Peyer's patch (tissue), 4 donors: Measurements from ENCODE around the gene PIEZO1.

Experiments
- POLR2A ChIP-seq, 2 donors: fragments of 450-650 bp; IDR thresholded peaks; one replicate each; pipeline ENCODE4 v1.5.1; 2017; ENCODE audit warnings: antibody characterized with exemption in 2 of 2, mild to moderate bottlenecking in 2 of 2, moderate library complexity in 2 of 2
- TF ChIP-seq, protein P1 (sequence below), 6 experiments: fragments of 450-650 bp in 4 of 6; fragments of 200-600 bp in 2 of 6; sonication (generic) in 1 of 6; IDR thresholded peaks; one replicate each; pipeline ENCODE4 v1.5.1; 2017 to 2019; ENCODE audit warnings: antibody characterized with exemption in 6 of 6, mild to moderate bottlenecking in 3 of 6, moderate library complexity in 1 of 6

DNA sequence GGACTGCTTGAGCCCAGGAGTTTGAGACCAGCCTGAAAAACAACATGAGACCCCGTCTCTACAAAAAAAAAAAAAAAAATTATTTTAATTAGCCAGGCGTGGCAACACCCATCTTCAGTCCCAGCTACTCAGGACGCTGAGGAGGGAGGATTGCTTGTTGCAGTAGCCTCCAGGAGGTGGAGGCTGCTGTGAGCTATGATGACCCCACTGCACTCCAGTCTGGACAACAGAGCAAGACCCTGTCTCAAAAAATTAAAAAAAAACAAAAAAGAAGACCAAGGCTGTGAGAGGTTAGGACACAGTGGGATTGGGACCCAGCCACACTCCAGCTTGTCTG lies 97.4 kb downstream of the PIEZO1 start:
- TF ChIP-seq, protein P1, sequence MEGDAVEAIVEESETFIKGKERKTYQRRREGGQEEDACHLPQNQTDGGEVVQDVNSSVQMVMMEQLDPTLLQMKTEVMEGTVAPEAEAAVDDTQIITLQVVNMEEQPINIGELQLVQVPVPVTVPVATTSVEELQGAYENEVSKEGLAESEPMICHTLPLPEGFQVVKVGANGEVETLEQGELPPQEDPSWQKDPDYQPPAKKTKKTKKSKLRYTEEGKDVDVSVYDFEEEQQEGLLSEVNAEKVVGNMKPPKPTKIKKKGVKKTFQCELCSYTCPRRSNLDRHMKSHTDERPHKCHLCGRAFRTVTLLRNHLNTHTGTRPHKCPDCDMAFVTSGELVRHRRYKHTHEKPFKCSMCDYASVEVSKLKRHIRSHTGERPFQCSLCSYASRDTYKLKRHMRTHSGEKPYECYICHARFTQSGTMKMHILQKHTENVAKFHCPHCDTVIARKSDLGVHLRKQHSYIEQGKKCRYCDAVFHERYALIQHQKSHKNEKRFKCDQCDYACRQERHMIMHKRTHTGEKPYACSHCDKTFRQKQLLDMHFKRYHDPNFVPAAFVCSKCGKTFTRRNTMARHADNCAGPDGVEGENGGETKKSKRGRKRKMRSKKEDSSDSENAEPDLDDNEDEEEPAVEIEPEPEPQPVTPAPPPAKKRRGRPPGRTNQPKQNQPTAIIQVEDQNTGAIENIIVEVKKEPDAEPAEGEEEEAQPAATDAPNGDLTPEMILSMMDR (IDR thresholded peaks at IDR 0.05): no peak
- TF ChIP-seq POLR2A (IDR thresholded peaks at IDR 0.05): no peak
